GM23248 (cell line): Measurements from ENCODE around the gene MARK3.

Experiments
- EZH2 ChIP-seq: fragments of 200-600 bp; sonication (generic); IDR thresholded peaks from 2 replicates; pipeline ENCODE4 v1.6.1; 2018; ENCODE audit warnings: antibody characterized with exemption, mild to moderate bottlenecking; ENCODE audit not compliant: insufficient read depth, poor library complexity, severe bottlenecking
- EZH2phosphoT487 ChIP-seq: fragments of 200-600 bp; sonication (generic); IDR thresholded peaks from 2 replicates; pipeline ENCODE4 v1.6.1; 2018; ENCODE audit warnings: antibody characterized with exemption, moderate library complexity, mild to moderate bottlenecking, low read depth; ENCODE audit not compliant: insufficient read depth

GRCh38 chr14:103495854-103496253 lies 110.6 kb downstream of the MARK3 start:
- TF ChIP-seq EZH2phosphoT487 (no peak), EZH2 (no peak)
